GM12878 (cell line): ENCODE data around the gene SLC5A10. TPM values are rescaled to one million over a fixed set of nuclear protein-coding genes. Genes with fewer than 3 reads are reported as not detected.

Source experiments
- ATAC-seq: fragments of 200-7000 bp; cut with Tn5 transposase; 3 replicates; pipeline ENCODE4 v1.9.1; 2020; ENCODE audit warnings: mild to moderate bottlenecking, moderate library complexity
- BruUV-seq: library from RNA; stranded (reverse); fragments of 400-500 nt; replicated peaks from 2 replicates; lab custom pipeline; 2021; lab: Mats Ljungman, UMichigan
- CTCF ChIA-PET: fragments of 300-600 bp; sonication (Branson Sonifier 250); formaldehyde crosslinking; extraction: SDS; loops from one replicate; lab custom pipeline; 2021; ENCODE audit warnings: inconsistent platforms; lab: Yijun Ruan, JAX
- POLR2A ChIA-PET: fragments of 350-600 bp; formaldehyde crosslinking; extraction: SDS; loops from one replicate; lab custom pipeline; 2021; ENCODE audit warnings: inconsistent platforms; lab: Charles Lee
- RAD21 ChIA-PET: fragments of 300-600 bp; sonication (Branson Sonifier 250); formaldehyde crosslinking; loops from one replicate; lab custom pipeline; 2023; ENCODE audit warnings: antibody characterized with exemption; ENCODE audit not compliant: unreplicated experiment; lab: Charles Lee
- SMC1A ChIA-PET: fragments of 300-600 bp; sonication (Branson Sonifier 250); formaldehyde crosslinking; loops from one replicate; lab custom pipeline; 2023; ENCODE audit not compliant: unreplicated experiment, uncharacterized antibody; lab: Charles Lee
- DNase-seq: peaks from one replicate; pipeline ENCODE4 v3.0.0-alpha.2; 2011; ENCODE audit warnings: low read depth, low spot score
- FAIRE-seq: peaks from 3 replicates; lab custom pipeline; 2011; peaks lifted over from hg19 to GRCh38; lab: Jason Lieb, UNC
- H2AFZ ChIP-seq: 2 replicates; pipeline ENCODE4 v1.6.0; 2011; ENCODE audit warnings: low read depth, low read length, control low read depth; ENCODE audit not compliant: control insufficient read depth
- H3K27ac ChIP-seq: 2 replicates; pipeline ENCODE4 v1.5.1; 2011; ENCODE audit warnings: control low read depth; ENCODE audit not compliant: control insufficient read depth, insufficient read depth
- H3K27me3 ChIP-seq, 2 experiments: replicated peaks in 1 of 2; 2 replicates each; pipeline versions ENCODE4 v1.6.0 to v1.6.1; 2011; ENCODE audit warnings: low read length in 1 of 2; ENCODE audit not compliant: control insufficient read depth in 2 of 2, insufficient read depth in 2 of 2
- H3K36me3 ChIP-seq, 2 experiments: 2 replicates each; pipeline ENCODE4 v1.5.1; 2011; ENCODE audit warnings: low read length in 1 of 2; ENCODE audit not compliant: control insufficient read depth in 2 of 2, insufficient read depth in 2 of 2
- H3K4me1 ChIP-seq: 2 replicates; pipeline ENCODE4 v1.6.1; 2011; ENCODE audit warnings: mild to moderate bottlenecking, low read length, moderate library complexity, mixed read lengths; ENCODE audit not compliant: control insufficient read depth, insufficient read depth
- H3K4me2 ChIP-seq: 2 replicates; pipeline ENCODE4 v1.6.0; 2011; ENCODE audit warnings: control low read depth; ENCODE audit not compliant: control insufficient read depth, insufficient read depth
- H3K4me3 ChIP-seq: fragments of 200-600 bp; sonication (generic); 2 replicates; pipeline ENCODE4 v1.5.1; 2016
- H3K79me2 ChIP-seq: 2 replicates; pipeline ENCODE4 v1.6.0; 2011; ENCODE audit warnings: low read length; ENCODE audit not compliant: control insufficient read depth, insufficient read depth
- H3K9ac ChIP-seq: 2 replicates; pipeline ENCODE4 v1.8.0; 2011; ENCODE audit warnings: low read length, control low read depth, mixed read lengths; ENCODE audit not compliant: control insufficient read depth, insufficient read depth
- H3K9me3 ChIP-seq: replicated peaks from 3 replicates; pipeline ENCODE4 v1.5.1; 2011; ENCODE audit warnings: mild to moderate bottlenecking, low read length; ENCODE audit not compliant: control insufficient read depth, insufficient read depth
- H4K20me1 ChIP-seq: 2 replicates; pipeline ENCODE4 v1.6.0; 2011; ENCODE audit not compliant: control insufficient read depth, insufficient read depth
- EGR1 ChIP-seq, 2 experiments: IDR thresholded peaks; 1 replicate in 1 of 2; 2 replicates in 1 of 2; pipeline ENCODE4 v1.6.1; 2011 to 2012; ENCODE audit warnings: low read depth in 2 of 2, low read length in 2 of 2, borderline replicate concordance in 1 of 2, mild to moderate bottlenecking in 1 of 2, moderate library complexity in 1 of 2
- IKZF2 ChIP-seq, 2 experiments: fragments of 450-650 bp; IDR thresholded peaks; 2 replicates each; pipeline ENCODE4 v1.6.1; 2017; ENCODE audit warnings: mild to moderate bottlenecking in 2 of 2, moderate library complexity in 2 of 2
- JUND ChIP-seq: IDR thresholded peaks from 2 replicates; pipeline ENCODE4 v1.6.1; 2012; ENCODE audit warnings: low read depth, mild to moderate bottlenecking, low read length, improper control_type of control experiment, moderate library complexity
- NFYB ChIP-seq: IDR thresholded peaks from 2 replicates; pipeline ENCODE4 v1.6.1; 2011; ENCODE audit warnings: low read depth, mild to moderate bottlenecking, low read length, improper control_type of control experiment, moderate library complexity; ENCODE audit not compliant: insufficient read depth
- ZNF24 ChIP-seq: fragments of 450-650 bp; IDR thresholded peaks from 2 replicates; pipeline ENCODE4 v1.6.1; 2017; ENCODE audit warnings: antibody characterized with exemption, mild to moderate bottlenecking
- ZNF274 ChIP-seq: IDR thresholded peaks from one replicate; pipeline ENCODE4 v1.8.0; 2011; ENCODE audit not compliant: insufficient read length, insufficient read depth
- ZNF384 ChIP-seq: IDR thresholded peaks from 2 replicates; pipeline ENCODE4 v1.6.1; 2012; ENCODE audit warnings: low read depth, mild to moderate bottlenecking, low read length, improper control_type of control experiment, borderline replicate concordance
- ZNF622 ChIP-seq: fragments of 450-650 bp; IDR thresholded peaks from 2 replicates; pipeline ENCODE4 v1.6.1; 2017; ENCODE audit warnings: mild to moderate bottlenecking, inconsistent platforms
- WGBS: methylation state at CpG from one replicate; pipeline ENCODE4 v1.1.6; 2016; ENCODE audit warnings: low lambda C conversion rate; ENCODE audit not compliant: insufficient replicate concordance, insufficient coverage; ENCODE audit errors: missing lambda C conversion rate; 5-methylcytosine and 5-hydroxymethylcytosine counted together
- in situ Hi-C: fragments of 300-500 bp; cut with MboI; formaldehyde crosslinking; loops from 9 replicates; pipeline ENCODE4 v1.14.3; 2018; ENCODE audit warnings: mixed read lengths
- intact Hi-C: fragments of 100-400 bp; cut with micrococcal nuclease; formaldehyde crosslinking; loops from one replicate; pipeline ENCODE4 v1.14.2; 2022; ENCODE audit not compliant: unreplicated experiment
- polyA plus RNA-seq, 11 experiments: library from polyadenylated mRNA; depleted of rRNA in 4 of 11; unstranded in 6 of 11; stranded (reverse) in 5 of 11; fragments of >200 nt; fragmentation: Nextera tagmentation in 4 of 11; fragmentation: Illumina TruSeq in 1 of 11; extraction: Ambion mirVana in 4 of 11; extraction: Trizol in 1 of 11; gene quantifications; 1 replicate in 1 of 11; 2 replicates in 10 of 11; pipeline versions ENCODE4 v1.2.1 to v1.2.3, GENCODE V29; 2011 to 2016; ENCODE audit warnings: inconsistent platforms in 2 of 11, missing spikeins in 2 of 11, low read depth in 1 of 11
- total RNA-seq, 4 experiments: library from RNA; depleted of rRNA in 3 of 4; stranded (reverse); fragments of >200 nt in 3 of 4; fragmentation: Illumina TruSeq in 1 of 4; extraction: Trizol in 1 of 4; gene quantifications; 2 replicates each; pipeline versions ENCODE4 v1.2.1 to v1.2.3, GENCODE V29; 2013 to 2021
- TF ChIP-seq, protein P1 (sequence below): fragments of 450-650 bp; IDR thresholded peaks from 2 replicates; pipeline ENCODE4 v1.6.1; 2017; ENCODE audit warnings: mild to moderate bottlenecking, moderate library complexity
- TF ChIP-seq, protein P2 (sequence below): IDR thresholded peaks from 2 replicates; pipeline ENCODE4 v1.6.1; 2011; ENCODE audit warnings: borderline replicate concordance, low read depth, mild to moderate bottlenecking, moderate library complexity, mixed read lengths, low read length; ENCODE audit not compliant: insufficient read depth; ENCODE audit errors: extremely low read length
- TF ChIP-seq, protein P3 (sequence below): IDR thresholded peaks from 2 replicates; pipeline ENCODE4 v1.6.1; 2012; ENCODE audit warnings: improper control_type of control experiment, low read depth, low read length; ENCODE audit not compliant: insufficient replicate concordance

The SLC5A10 gene
- total and polyA plus RNA-seq, 10 of the 15 experiments (the other 5 are each of a cell fraction or from before 2014, with no cell fraction given) = under 0.01 to 0.18 (median 0.07) TPM; not detected in 4

DNA sequence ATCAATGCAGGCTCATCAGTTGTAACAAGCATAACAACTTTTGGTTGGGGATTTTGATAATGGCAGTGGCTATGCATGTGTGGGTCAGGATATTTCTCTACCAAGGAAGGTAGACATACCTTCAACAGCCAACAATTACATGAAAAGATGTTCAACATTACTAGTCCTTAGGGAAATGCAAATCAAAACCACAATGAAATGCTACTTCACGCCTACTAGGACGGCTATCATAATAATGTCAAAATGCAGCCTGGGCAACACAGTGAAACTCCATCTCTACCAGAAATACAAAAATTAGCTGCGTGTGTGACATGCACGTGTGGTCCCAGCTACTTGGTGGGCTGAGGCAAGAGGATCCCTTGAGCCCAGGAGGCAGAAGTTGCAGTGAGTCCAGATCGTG, 7.3 kb upstream of the SLC5A10 start (continued):
- TF ChIP-seq ZNF24 = no peak
- TF ChIP-seq, protein P1, sequence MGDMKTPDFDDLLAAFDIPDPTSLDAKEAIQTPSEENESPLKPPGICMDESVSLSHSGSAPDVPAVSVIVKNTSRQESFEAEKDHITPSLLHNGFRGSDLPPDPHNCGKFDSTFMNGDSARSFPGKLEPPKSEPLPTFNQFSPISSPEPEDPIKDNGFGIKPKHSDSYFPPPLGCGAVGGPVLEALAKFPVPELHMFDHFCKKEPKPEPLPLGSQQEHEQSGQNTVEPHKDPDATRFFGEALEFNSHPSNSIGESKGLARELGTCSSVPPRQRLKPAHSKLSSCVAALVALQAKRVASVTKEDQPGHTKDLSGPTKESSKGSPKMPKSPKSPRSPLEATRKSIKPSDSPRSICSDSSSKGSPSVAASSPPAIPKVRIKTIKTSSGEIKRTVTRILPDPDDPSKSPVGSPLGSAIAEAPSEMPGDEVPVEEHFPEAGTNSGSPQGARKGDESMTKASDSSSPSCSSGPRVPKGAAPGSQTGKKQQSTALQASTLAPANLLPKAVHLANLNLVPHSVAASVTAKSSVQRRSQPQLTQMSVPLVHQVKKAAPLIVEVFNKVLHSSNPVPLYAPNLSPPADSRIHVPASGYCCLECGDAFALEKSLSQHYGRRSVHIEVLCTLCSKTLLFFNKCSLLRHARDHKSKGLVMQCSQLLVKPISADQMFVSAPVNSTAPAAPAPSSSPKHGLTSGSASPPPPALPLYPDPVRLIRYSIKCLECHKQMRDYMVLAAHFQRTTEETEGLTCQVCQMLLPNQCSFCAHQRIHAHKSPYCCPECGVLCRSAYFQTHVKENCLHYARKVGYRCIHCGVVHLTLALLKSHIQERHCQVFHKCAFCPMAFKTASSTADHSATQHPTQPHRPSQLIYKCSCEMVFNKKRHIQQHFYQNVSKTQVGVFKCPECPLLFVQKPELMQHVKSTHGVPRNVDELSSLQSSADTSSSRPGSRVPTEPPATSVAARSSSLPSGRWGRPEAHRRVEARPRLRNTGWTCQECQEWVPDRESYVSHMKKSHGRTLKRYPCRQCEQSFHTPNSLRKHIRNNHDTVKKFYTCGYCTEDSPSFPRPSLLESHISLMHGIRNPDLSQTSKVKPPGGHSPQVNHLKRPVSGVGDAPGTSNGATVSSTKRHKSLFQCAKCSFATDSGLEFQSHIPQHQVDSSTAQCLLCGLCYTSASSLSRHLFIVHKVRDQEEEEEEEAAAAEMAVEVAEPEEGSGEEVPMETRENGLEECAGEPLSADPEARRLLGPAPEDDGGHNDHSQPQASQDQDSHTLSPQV = no peak

DNA sequence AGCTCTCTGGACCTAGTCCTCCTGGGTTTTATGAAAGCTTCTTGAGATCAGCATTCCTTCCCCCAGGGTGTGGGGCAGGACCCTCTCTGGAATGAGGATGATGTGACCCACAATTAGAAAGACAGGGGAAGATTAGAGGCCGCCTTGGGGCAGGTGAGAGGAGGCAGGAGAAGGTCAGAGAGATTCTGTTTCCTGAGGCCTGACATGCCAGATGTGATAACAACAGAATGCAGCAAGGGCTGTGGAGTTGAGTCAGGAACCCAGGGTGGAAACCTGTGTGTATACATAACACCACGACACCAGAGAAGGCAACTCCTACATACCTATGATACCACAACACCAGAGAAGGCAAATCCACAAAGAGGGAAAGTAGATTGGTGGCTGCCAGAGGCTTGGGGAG, 5.4 kb upstream of the SLC5A10 start:
- Histone ChIP-seq H3K4me1 (peaks cover 6% of the 10 kb centered on the region), H3K9me3 (no peaks in the 10 kb centered on the region), H4K20me1 (no peaks in the 10 kb centered on the region), H3K9ac (no peak overlapping the region), H3K27ac (no peak overlapping the region), H3K27me3 (no peaks in the 10 kb centered on the region; a peak in 1 of 4 replicates), H2AFZ (no peak overlapping the region), H3K79me2 (no peaks in the 10 kb centered on the region), H3K36me3 (no peaks in the 10 kb centered on the region), H3K4me2 (no peak overlapping the region), H3K4me3 (no peak overlapping the region)
- TF ChIP-seq ZNF622 = no peak
- TF ChIP-seq IKZF2 (IDR thresholded peaks at IDR 0.05) = no peak
- TF ChIP-seq, protein P2, sequence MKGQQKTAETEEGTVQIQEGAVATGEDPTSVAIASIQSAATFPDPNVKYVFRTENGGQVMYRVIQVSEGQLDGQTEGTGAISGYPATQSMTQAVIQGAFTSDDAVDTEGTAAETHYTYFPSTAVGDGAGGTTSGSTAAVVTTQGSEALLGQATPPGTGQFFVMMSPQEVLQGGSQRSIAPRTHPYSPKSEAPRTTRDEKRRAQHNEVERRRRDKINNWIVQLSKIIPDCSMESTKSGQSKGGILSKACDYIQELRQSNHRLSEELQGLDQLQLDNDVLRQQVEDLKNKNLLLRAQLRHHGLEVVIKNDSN = no peak
- TF ChIP-seq JUND = no peak
- TF ChIP-seq, protein P3, sequence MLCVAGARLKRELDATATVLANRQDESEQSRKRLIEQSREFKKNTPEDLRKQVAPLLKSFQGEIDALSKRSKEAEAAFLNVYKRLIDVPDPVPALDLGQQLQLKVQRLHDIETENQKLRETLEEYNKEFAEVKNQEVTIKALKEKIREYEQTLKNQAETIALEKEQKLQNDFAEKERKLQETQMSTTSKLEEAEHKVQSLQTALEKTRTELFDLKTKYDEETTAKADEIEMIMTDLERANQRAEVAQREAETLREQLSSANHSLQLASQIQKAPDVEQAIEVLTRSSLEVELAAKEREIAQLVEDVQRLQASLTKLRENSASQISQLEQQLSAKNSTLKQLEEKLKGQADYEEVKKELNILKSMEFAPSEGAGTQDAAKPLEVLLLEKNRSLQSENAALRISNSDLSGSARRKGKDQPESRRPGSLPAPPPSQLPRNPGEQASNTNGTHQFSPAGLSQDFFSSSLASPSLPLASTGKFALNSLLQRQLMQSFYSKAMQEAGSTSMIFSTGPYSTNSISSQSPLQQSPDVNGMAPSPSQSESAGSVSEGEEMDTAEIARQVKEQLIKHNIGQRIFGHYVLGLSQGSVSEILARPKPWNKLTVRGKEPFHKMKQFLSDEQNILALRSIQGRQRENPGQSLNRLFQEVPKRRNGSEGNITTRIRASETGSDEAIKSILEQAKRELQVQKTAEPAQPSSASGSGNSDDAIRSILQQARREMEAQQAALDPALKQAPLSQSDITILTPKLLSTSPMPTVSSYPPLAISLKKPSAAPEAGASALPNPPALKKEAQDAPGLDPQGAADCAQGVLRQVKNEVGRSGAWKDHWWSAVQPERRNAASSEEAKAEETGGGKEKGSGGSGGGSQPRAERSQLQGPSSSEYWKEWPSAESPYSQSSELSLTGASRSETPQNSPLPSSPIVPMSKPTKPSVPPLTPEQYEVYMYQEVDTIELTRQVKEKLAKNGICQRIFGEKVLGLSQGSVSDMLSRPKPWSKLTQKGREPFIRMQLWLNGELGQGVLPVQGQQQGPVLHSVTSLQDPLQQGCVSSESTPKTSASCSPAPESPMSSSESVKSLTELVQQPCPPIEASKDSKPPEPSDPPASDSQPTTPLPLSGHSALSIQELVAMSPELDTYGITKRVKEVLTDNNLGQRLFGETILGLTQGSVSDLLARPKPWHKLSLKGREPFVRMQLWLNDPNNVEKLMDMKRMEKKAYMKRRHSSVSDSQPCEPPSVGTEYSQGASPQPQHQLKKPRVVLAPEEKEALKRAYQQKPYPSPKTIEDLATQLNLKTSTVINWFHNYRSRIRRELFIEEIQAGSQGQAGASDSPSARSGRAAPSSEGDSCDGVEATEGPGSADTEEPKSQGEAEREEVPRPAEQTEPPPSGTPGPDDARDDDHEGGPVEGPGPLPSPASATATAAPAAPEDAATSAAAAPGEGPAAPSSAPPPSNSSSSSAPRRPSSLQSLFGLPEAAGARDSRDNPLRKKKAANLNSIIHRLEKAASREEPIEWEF = no peak
- TF ChIP-seq EGR1 (IDR thresholded peaks at IDR 0.05; ENCODE audit: borderline replicate concordance in 1 of 2, low read depth in 2 of 2, low read length in 2 of 2) = no peak
- TF ChIP-seq ZNF384 = no peak
- TF ChIP-seq ZNF274 = no peak
- TF ChIP-seq NFYB = no peak
- ATAC-seq (no peak), FAIRE-seq (no peak), DNase-seq (no peak)
- BruUV-seq = no TSS peak
- ChIA-PET SMC1A (no interaction called here), CTCF (no interaction called here), POLR2A (no interaction called here), RAD21 (no interaction called here)
- 0% methylated on average over 2 of the region's 2 CpGs for WGBS
- intact Hi-C loops = no loop called here
- in situ Hi-C loops = no loop called here
